Trophoblast cell (in vitro differentiated cells and primary cell): ENCODE data around the gene IPPK.

Experiments used
- DNase-seq, 2 donors: peaks; one replicate each; pipeline ENCODE4 v3.0.0-alpha.2; 2016
- H2AFZ ChIP-seq: 2 replicates; pipeline ENCODE4 v1.6.1; 2013; ENCODE audit warnings: low read length, moderate library complexity, mild to moderate bottlenecking; ENCODE audit not compliant: insufficient read depth, poor library complexity
- H2AK5ac ChIP-seq: 2 replicates; pipeline ENCODE4 v1.6.1; 2013; ENCODE audit warnings: mild to moderate bottlenecking, low read length
- H2BK120ac ChIP-seq: 2 replicates; pipeline ENCODE4 v1.6.1; 2013; ENCODE audit warnings: low read length, mild to moderate bottlenecking, moderate library complexity; ENCODE audit not compliant: insufficient read depth, poor library complexity
- H2BK12ac ChIP-seq: 2 replicates; pipeline ENCODE4 v1.6.1; 2013; ENCODE audit warnings: mild to moderate bottlenecking, low read length, moderate library complexity
- H2BK5ac ChIP-seq: 2 replicates; pipeline ENCODE4 v1.6.1; 2013; ENCODE audit warnings: low read length, low read depth, moderate library complexity, mild to moderate bottlenecking; ENCODE audit not compliant: poor library complexity
- H3K14ac ChIP-seq: 2 replicates; pipeline ENCODE4 v1.6.1; 2013; ENCODE audit warnings: mild to moderate bottlenecking, low read length
- H3K18ac ChIP-seq: 2 replicates; pipeline ENCODE4 v1.6.1; 2013; ENCODE audit warnings: mild to moderate bottlenecking, low read length
- H3K23ac ChIP-seq: 2 replicates; pipeline ENCODE4 v1.6.1; 2013; ENCODE audit warnings: low read length
- H3K27ac ChIP-seq: 2 replicates; pipeline ENCODE4 v1.5.1; 2013; ENCODE audit warnings: low read depth, mild to moderate bottlenecking, inconsistent platforms, low read length, moderate library complexity
- H3K27me3 ChIP-seq: 2 replicates; pipeline ENCODE4 v1.6.1; 2013; ENCODE audit warnings: inconsistent platforms, mild to moderate bottlenecking, low read length, moderate library complexity; ENCODE audit not compliant: insufficient read depth
- H3K36me3 ChIP-seq, 2 experiments: 1 replicate in 1 of 2; 2 replicates in 1 of 2; pipeline ENCODE4 v1.6.1; 2013; ENCODE audit warnings: low read length in 2 of 2, mild to moderate bottlenecking in 2 of 2, moderate library complexity in 1 of 2; ENCODE audit not compliant: insufficient read depth in 2 of 2, control insufficient read depth in 1 of 2
- H3K4ac ChIP-seq: 2 replicates; pipeline ENCODE4 v1.6.1; 2013; ENCODE audit warnings: low read depth, mild to moderate bottlenecking, low read length, moderate library complexity
- H3K4me1 ChIP-seq, 2 experiments: 1 replicate in 1 of 2; 2 replicates in 1 of 2; pipeline ENCODE4 v1.6.1; 2013; ENCODE audit warnings: low read length in 2 of 2, mild to moderate bottlenecking in 2 of 2, moderate library complexity in 1 of 2; ENCODE audit not compliant: insufficient read depth in 2 of 2, control insufficient read depth in 1 of 2
- H3K4me2 ChIP-seq: 2 replicates; pipeline ENCODE4 v1.6.1; 2013; ENCODE audit warnings: inconsistent platforms, mild to moderate bottlenecking, low read length, moderate library complexity
- H3K4me3 ChIP-seq: 2 replicates; pipeline ENCODE4 v1.5.1; 2013; ENCODE audit warnings: mild to moderate bottlenecking, low read depth, low read length, inconsistent platforms
- H3K79me1 ChIP-seq: one replicate; pipeline ENCODE4 v1.6.1; 2013; ENCODE audit warnings: low read length
- H3K79me2 ChIP-seq: 2 replicates; pipeline ENCODE4 v1.6.1; 2013; ENCODE audit warnings: low read length, mild to moderate bottlenecking; ENCODE audit not compliant: control insufficient read depth, insufficient read depth, poor library complexity
- H3K9ac ChIP-seq: 2 replicates; pipeline ENCODE4 v1.6.1; 2013; ENCODE audit warnings: mild to moderate bottlenecking, low read length
- H3K9me3 ChIP-seq: 2 replicates; pipeline ENCODE4 v1.6.1; 2013; ENCODE audit warnings: low read depth, mild to moderate bottlenecking, control low read depth, inconsistent platforms, low read length; ENCODE audit not compliant: insufficient read depth
- H4K12ac ChIP-seq: 2 replicates; pipeline ENCODE4 v1.6.1; 2013; ENCODE audit warnings: low read depth, mild to moderate bottlenecking, low read length, moderate library complexity
- H4K8ac ChIP-seq: 2 replicates; pipeline ENCODE4 v1.6.1; 2013; ENCODE audit warnings: low read depth, mild to moderate bottlenecking, low read length, moderate library complexity
- H4K91ac ChIP-seq: one replicate; pipeline ENCODE4 v1.6.1; 2013; ENCODE audit warnings: low read depth, mild to moderate bottlenecking, low read length, moderate library complexity
- WGBS: extraction: QIAGEN DNeasy Blood & Tissue Kit; methylation state at CpG from one replicate; pipeline ENCODE4 v1.1.7; 2013; ENCODE audit warnings: missing lambda C conversion rate; ENCODE audit not compliant: insufficient read length, insufficient coverage; ENCODE audit errors: extremely low coverage; 5-methylcytosine and 5-hydroxymethylcytosine counted together

Gene IPPK

GRCh38 chr9:92711146-92711545, 41.2 kb upstream of the IPPK start:
- Histone ChIP-seq H2AK5ac (no peak overlapping the region), H3K18ac (no peak overlapping the region), H3K27ac (no peak overlapping the region), H4K8ac (no peak overlapping the region), H3K79me1 (no peaks in the 10 kb centered on the region), H3K23ac (no peak overlapping the region), H3K14ac (no peak overlapping the region), H3K4me3 (no peak overlapping the region), H2BK12ac (no peak overlapping the region), H3K9me3 (no peaks in the 10 kb centered on the region), H3K36me3 (peaks cover 51 to 52% of the 10 kb centered on the region in 2 experiments), H3K27me3 (no peaks in the 10 kb centered on the region), H4K12ac (no peak overlapping the region), H2BK120ac (no peak overlapping the region), H3K79me2 (no peaks in the 10 kb centered on the region), H2AFZ (no peak overlapping the region), H2BK5ac (no peak overlapping the region), H3K9ac (no peak overlapping the region), H3K4ac (no peak overlapping the region), H3K4me1 (peaks cover 3 to 4% of the 10 kb centered on the region in 2 experiments), H4K91ac (no peak overlapping the region), H3K4me2 (no peak overlapping the region)
- DNase-seq = no peak
- WGBS = no CpG with 5 or more reads among the region's 2 CpGs

GRCh38 chr9:92710368-92710767, 40.4 kb upstream of the IPPK start:
- H2BK120ac ChIP-seq = no peak overlapping the region
- no peak overlapping the region for H3K14ac ChIP-seq
- no CpG with 5 or more reads among the region's 3 CpGs for WGBS
- no peaks in the 10 kb centered on the region for H3K9me3 ChIP-seq
- no peak overlapping the region for H2AFZ ChIP-seq
- H3K36me3 ChIP-seq = peaks cover 43 to 45% of the 10 kb centered on the region in 2 experiments
- H3K27ac ChIP-seq = no peak overlapping the region
- H3K4me3 ChIP-seq = no peak overlapping the region
- H2BK5ac ChIP-seq = no peak overlapping the region
- no peak overlapping the region for H3K18ac ChIP-seq
- no peak for DNase-seq
- no peak overlapping the region for H3K4ac ChIP-seq
- H4K8ac ChIP-seq = no peak overlapping the region
- no peak overlapping the region for H4K12ac ChIP-seq
- H2AK5ac ChIP-seq = no peak overlapping the region
- no peak overlapping the region for H3K23ac ChIP-seq
- H3K27me3 ChIP-seq = no peaks in the 10 kb centered on the region
- no peak overlapping the region for H2BK12ac ChIP-seq
- no peak overlapping the region for H4K91ac ChIP-seq
- no peak overlapping the region for H3K9ac ChIP-seq
- H3K79me1 ChIP-seq = no peaks in the 10 kb centered on the region
- H3K4me2 ChIP-seq = no peak overlapping the region
- no peaks in the 10 kb centered on the region for H3K79me2 ChIP-seq
- peaks cover 3 to 4% of the 10 kb centered on the region in 2 experiments for H3K4me1 ChIP-seq

GRCh38 chr9:92709954-92710353, 40.0 kb upstream of the IPPK start:
- H3K18ac ChIP-seq = no peak overlapping the region
- H2AK5ac ChIP-seq = no peak overlapping the region
- no peak overlapping the region for H2BK5ac ChIP-seq
- H3K4ac ChIP-seq = no peak overlapping the region
- no peak overlapping the region for H3K27ac ChIP-seq
- H3K36me3 ChIP-seq = peaks cover 39 to 40% of the 10 kb centered on the region in 2 experiments
- H2AFZ ChIP-seq = no peak overlapping the region
- H3K27me3 ChIP-seq = no peaks in the 10 kb centered on the region
- no peak overlapping the region for H3K14ac ChIP-seq
- H3K79me2 ChIP-seq = no peaks in the 10 kb centered on the region
- no peak overlapping the region for H4K12ac ChIP-seq
- no CpG with 5 or more reads among the region's 3 CpGs for WGBS
- no peak overlapping the region for H3K9ac ChIP-seq
- no peak overlapping the region for H3K4me2 ChIP-seq
- no peak overlapping the region for H3K23ac ChIP-seq
- no peaks in the 10 kb centered on the region for H3K9me3 ChIP-seq
- no peak overlapping the region for H2BK12ac ChIP-seq
- H4K91ac ChIP-seq = no peak overlapping the region
- no peak overlapping the region for H3K4me3 ChIP-seq
- no peak overlapping the region for H2BK120ac ChIP-seq
- H3K79me1 ChIP-seq = no peaks in the 10 kb centered on the region
- H4K8ac ChIP-seq = no peak overlapping the region
- peaks cover 3 to 4% of the 10 kb centered on the region in 2 experiments for H3K4me1 ChIP-seq
- no peak for DNase-seq

DNA sequence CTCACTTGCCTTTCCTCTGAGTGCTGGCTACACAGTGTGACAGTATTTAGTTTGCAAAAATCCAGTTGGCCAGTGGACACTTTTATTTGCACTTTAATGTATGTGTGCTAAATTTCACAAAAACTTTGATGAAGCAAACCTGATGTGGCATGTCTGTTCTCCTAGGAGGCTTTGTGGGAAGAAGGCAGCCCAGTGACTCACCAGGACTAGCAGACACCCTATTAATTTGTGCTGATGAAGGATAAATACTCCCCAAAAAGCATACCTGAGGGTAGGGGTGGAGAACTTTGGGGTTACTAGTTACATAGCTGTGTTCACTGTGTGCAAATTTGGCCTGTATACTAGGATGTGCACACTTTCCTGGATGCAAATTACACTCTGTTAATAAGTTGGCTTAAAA, 39.3 kb upstream of the IPPK start:
- Histone ChIP-seq H3K4ac (no peak overlapping the region), H3K23ac (no peak overlapping the region), H2BK12ac (no peak overlapping the region), H3K36me3 (peaks cover 32 to 33% of the 10 kb centered on the region in 2 experiments), H3K79me1 (no peaks in the 10 kb centered on the region), H3K27me3 (no peaks in the 10 kb centered on the region), H4K91ac (no peak overlapping the region), H2BK120ac (no peak overlapping the region), H4K12ac (no peak overlapping the region), H3K4me3 (no peak overlapping the region), H3K18ac (no peak overlapping the region), H3K27ac (no peak overlapping the region), H3K9me3 (no peaks in the 10 kb centered on the region), H3K79me2 (no peaks in the 10 kb centered on the region), H3K4me2 (no peak overlapping the region), H2BK5ac (no peak overlapping the region), H3K4me1 (peaks cover 3 to 4% of the 10 kb centered on the region in 2 experiments), H2AK5ac (no peak overlapping the region), H3K14ac (no peak overlapping the region), H4K8ac (no peak overlapping the region), H3K9ac (no peak overlapping the region), H2AFZ (no peak overlapping the region)
- no peak for DNase-seq
